SKM-1 (cell line): ENCODE data around the gene SF3B2.
"Not testable (repeated sequence)": the region's sequence is repeated elsewhere in the genome, so short reads cannot be mapped to it uniquely, and the experiment has no call there.

Experiments used
- DNase-seq: peaks from one replicate; lab custom pipeline; 2025; ENCODE audit not compliant: unreplicated experiment; lab: John Stamatoyannopoulos, UW

Gene SF3B2, protein sequence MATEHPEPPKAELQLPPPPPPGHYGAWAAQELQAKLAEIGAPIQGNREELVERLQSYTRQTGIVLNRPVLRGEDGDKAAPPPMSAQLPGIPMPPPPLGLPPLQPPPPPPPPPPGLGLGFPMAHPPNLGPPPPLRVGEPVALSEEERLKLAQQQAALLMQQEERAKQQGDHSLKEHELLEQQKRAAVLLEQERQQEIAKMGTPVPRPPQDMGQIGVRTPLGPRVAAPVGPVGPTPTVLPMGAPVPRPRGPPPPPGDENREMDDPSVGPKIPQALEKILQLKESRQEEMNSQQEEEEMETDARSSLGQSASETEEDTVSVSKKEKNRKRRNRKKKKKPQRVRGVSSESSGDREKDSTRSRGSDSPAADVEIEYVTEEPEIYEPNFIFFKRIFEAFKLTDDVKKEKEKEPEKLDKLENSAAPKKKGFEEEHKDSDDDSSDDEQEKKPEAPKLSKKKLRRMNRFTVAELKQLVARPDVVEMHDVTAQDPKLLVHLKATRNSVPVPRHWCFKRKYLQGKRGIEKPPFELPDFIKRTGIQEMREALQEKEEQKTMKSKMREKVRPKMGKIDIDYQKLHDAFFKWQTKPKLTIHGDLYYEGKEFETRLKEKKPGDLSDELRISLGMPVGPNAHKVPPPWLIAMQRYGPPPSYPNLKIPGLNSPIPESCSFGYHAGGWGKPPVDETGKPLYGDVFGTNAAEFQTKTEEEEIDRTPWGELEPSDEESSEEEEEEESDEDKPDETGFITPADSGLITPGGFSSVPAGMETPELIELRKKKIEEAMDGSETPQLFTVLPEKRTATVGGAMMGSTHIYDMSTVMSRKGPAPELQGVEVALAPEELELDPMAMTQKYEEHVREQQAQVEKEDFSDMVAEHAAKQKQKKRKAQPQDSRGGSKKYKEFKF

DNA sequence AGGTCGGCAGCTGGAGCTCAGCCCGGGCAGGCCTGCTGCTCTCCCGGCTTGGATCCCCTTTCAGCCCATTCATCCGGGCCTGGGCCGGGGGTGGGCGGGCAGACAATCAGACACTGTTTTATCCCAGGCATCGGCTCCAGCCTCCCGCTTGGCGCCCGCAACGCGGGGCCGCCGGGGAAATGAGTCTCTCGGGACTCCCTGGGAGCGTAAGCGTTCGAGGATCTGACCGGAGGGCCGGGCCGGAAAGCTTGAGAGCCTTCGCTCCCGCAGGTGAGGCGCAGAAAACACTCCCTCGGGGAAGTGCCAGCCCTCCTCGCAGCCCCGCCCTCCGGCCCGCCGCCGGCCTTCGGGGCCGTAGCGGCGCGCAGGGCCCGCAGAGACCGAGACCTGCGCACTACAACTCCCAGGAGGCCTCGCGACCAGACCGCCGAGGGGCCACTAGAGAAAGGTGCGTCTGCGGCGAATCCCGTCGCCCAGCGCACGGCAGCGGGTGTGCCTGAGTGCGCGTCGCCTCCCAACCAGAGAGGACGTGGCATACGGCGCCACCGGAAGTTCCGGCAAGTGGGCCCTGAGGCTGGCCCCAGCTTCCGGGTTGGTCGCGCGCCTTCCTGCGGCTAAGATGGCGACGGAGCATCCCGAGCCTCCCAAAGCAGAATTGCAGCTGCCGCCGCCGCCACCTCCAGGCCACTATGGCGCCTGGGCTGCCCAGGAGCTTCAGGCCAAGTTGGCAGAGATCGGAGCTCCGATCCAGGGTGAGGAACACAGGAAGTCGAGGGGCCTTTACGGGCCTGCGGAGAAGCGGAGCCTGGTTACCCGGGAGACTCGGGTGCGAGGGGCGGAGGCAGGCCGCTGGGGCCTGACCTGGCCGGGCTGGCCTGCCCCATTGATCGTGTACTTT, at the start of gene SF3B2:
SF3B2 (plus strand) TSS at position 599 of the 898 bp plus-strand sequence; CDS start at position 620, 21 bp downstream.
- DNase-seq: peak; percentile 96

DNA sequence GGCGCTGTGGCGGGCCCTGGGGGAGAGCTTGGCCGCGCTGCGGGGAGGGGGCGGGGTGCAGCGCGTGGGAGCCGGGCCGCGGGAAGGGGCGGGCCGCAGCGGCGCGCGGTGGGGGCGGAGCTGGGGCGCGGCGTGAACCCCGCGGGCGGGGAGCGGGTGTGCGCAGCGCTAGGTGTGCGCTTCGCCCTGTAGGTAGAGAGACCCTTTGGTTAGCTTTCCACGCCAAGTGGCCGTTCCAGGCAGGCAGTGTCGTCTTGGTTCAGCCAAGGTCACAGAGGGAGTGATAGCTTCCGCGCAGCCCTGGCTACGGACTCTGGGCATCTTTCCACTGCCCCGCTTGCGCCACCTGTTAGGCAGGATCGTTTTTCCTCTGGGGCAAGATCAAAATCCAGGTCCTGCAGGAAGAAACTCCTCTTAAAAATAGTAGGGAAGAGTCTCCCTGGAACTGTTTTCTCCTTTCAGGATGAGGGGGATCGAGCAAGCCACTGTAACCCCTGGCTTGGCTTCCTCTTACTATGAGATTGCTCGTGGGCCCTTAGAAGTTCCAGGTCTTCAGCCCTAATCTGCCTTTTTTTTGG, 49.4 kb upstream of the SF3B2 start:
- peak; percentile 46 for DNase-seq

DNA sequence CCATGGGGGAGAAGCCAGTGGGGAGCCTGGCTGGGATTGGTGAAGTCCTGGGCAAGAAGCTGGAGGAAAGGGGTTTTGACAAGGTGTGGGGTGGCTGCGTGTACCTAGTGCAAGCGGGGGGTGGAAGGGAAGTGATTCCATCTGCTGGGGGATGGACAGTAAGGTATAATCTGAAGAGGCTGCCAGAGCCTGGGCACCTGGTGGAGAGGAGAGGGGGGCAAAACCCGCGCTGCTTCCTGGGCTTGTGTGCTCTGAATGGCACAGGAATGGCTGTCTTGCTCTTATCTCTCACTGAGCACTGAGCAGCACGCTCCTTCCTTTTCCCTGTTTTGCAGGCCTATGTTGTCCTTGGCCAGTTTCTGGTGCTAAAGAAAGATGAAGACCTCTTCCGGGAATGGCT, 48.9 kb upstream of the SF3B2 start:
- DNase-seq: no peak

DNA sequence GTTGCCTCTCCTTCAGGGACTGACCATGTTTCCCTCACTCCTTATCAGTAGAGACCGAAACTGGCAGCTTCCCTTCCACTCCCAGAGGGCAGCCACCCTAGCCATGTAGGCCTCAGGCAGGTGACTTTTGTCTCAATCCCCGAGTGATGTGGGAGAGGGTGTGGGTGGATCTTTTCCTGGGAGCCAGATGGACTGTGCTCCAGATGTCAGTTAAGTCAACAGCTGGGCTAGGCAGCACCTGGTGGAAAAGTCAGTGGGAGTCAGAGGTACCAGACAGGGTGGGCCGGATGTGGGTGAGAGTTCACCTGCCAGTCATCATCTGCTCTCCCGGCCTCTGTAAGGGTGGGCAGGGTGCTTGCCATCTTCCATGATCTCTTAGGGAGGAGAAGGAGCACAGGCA, 48.0 kb upstream of the SF3B2 start:
- DNase-seq: no peak

DNA sequence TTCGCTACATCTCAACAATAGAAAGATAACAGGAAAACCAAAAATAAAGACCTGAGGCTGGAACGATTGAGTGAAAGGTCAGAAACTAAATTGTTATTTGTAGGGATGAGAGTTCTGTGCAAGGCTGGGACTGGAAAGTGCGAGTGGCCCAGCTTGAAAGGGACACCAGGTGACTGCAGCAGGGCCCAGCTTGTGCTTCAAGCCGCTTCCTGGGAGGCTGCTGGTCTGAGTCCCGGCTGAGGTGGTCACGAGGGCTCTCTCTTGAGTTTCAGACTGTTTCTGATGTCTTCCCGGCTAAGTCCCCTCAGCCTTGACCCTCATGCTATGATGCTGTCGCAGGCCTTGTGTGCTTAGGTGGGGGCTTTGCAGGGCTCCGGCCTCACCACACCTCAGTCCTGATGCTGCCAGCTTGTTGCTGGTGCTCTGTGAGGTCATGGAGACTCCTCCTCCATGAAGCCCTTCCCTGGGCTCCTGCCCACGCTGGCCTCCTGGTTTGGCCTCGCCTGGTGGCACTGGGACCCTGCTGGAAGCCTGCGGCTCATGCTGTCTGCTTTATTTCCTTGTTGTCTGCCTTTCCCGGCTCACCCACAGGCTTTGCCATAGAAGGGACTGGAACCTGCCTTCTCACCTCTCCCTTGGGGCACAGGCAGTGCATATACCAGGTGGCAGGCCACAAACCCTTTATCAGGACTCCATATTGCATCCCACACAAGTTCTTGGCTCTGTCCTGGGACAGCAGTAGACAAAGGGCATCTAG, 45.9 kb upstream of the SF3B2 start:
- no peak for DNase-seq

DNA sequence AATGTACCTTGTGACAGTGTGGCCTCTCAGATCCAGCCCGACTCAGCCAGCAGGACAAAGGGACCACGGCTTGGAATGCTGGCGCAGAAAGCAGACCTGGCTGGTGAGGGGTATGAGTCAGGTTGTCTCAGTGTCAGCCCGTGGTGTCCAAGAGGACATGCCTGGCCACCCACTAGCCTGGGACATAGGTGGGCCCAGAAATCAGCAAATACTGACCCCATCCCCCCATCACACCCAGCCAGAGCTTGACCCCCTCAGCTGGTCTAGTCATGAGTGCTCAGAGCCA, 45.3 kb upstream of the SF3B2 start:
- no peak for DNase-seq

DNA sequence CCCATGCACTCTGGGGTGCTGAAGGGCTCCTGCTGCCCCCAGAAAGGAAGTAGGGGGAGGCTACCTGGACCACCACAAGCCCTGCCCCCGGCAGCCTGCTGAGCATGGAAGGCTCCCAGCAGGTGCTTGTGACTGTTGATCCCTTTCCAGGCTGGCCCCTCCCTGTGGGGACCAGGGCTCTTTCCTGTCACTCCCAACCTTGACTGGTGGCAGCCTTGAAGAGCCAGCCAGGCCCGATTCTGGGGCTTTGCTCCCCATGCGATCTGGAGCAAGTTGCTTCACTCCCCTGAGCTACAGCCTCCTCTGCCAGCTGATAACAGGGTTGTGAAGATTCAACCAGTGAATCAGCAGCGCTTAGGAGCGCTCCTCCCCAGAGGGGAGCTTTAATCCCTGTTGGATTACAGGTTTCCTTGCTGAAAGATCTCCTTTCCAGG, 44.9 kb upstream of the SF3B2 start:
- DNase-seq: no peak

DNA sequence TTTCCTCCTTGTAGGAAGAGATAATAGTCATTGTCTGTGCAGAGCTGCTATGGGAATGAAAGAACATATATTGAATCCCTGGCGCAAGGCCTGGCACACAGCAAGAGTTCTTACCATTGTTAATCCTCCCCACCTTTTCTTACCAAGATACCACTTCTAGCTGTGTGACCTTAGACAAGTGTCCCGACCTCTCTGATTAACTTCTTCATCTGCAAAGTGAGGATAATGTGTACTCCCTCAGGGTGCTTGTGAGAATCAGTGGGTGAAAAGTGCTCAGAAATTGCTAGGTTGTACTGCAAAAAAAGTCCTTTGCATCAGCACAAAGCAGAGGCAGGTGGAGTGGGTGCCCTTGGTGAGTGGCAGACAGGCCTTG, 44.1 kb upstream of the SF3B2 start:
- no peak for DNase-seq

DNA sequence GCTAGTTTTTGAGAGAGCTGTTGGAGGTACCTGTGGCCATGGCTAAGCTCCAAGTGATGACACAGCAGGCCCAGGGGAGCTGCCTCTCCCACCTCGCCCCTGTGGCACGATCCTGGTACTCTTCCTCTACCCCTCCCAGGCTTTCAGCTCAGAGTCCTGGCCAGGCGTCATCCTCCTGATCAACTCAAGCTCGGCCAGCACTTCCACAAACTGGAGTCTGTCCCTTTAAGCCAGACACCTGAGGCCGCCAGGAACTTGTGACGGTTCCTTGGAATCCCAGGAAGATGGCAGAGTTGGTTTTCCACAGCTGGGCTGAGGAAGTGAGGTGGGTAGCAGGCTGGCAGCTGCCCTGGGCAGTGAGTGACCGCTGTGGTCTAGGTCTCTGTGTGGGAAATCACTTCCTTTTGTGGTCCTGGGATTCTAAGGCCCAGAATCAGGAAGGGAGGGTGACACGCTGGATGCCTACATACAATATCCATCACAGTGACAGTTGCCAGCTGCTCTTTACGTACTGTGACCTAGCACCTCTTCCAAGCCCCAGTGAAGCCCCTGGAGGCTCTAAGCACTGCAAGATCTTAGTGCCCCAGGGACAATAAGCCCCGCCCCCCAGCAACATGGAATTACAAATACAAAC, 43.6 kb upstream of the SF3B2 start:
- DNase-seq: no peak

DNA sequence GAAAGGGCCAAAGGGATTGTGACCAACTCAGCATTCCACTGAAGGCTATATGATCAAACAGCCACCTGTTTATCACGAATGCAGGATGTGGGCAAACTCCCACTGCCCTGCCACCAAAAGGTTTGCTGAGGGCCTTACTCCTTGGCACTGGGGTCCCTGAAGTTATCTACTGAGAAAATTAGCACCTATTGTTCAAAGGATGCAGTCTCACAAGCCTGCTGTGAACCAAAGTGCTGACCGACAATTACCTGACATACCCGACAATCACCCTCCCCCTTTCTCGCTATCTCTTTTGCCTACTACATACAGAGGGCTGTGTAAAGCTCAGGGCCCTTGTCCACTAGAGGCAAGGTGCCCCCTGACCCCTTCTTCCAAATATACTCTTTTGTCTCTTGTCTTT, 42.1 kb upstream of the SF3B2 start:
- not testable (repeated sequence) for DNase-seq

DNA sequence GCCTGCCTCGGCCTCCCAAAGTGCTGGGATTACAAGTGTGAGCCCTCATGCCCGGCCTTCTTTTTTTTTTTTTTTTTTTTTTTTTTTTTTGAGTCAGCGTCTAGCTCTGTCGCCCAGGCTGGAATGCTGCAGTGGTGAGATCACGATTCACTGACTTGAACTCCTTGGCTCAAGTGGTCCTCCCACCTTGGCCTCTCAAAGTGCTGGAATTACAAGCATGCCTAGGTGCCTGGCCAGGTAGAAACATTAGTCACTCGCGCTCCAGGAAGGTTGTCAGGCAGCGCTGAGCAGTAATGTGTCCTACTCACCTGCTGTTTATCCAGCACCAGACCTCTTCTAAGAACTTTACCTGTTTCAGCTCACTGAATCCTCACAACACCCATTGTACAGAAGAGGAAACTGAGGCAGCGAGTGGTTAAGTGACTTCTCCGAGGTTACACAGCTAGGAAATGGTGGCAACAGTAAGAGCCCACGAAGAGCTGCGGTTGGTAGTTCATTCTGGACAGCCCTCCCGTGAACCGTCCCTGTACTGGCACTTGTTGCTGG, 40.9 kb upstream of the SF3B2 start:
- DNase-seq: no peak

DNA sequence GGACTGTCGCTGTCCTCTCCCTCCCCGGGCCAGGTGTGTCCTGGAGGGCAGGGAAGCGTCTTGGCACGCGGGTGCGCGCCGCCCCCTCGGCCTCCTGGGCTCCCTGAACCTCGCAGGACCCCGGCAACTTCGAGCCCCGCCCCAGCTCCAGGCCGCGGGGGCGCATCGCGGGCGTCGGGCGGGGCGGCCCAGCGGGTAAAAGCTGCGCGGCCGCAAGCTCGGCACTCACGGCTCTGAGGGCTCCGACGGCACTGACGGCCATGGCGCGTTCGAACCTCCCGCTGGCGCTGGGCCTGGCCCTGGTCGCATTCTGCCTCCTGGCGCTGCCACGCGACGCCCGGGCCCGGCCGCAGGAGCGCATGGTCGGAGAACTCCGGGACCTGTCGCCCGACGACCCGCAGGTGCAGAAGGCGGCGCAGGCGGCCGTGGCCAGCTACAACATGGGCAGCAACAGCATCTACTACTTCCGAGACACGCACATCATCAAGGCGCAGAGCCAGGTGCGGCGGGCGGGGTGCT, 40.3 kb upstream of the SF3B2 start, which contains the start of gene CST6:
CST6 (plus strand) TSS at position 224 of the 519 bp plus-strand sequence; CDS start at position 261, 37 bp downstream.
- DNase-seq: no peak

DNA sequence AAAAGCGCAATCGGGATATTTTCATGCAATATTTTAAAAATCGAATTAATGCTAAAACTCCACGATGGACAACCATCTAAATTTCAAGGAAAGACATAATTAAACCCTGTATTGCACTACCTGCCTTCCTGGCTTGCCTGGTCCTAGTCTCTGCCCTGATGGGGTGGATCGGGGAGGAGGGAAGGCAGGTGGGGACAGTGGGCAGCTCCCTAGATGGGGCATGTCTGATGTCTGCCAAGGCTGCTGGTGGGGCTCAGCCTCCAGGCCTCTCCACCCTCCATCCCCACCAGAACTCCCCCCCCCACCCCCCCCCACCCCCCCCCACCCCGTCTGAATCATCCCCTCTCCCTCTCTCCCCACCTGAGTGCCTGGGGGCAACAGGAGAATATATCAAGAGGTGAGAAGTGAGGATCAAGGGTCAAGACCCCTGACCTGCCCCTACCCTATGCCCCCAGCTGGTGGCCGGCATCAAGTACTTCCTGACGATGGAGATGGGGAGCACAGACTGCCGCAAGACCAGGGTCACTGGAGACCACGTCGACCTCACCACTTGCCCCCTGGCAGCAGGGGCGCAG, 39.7 kb upstream of the SF3B2 start:
- no peak for DNase-seq

DNA sequence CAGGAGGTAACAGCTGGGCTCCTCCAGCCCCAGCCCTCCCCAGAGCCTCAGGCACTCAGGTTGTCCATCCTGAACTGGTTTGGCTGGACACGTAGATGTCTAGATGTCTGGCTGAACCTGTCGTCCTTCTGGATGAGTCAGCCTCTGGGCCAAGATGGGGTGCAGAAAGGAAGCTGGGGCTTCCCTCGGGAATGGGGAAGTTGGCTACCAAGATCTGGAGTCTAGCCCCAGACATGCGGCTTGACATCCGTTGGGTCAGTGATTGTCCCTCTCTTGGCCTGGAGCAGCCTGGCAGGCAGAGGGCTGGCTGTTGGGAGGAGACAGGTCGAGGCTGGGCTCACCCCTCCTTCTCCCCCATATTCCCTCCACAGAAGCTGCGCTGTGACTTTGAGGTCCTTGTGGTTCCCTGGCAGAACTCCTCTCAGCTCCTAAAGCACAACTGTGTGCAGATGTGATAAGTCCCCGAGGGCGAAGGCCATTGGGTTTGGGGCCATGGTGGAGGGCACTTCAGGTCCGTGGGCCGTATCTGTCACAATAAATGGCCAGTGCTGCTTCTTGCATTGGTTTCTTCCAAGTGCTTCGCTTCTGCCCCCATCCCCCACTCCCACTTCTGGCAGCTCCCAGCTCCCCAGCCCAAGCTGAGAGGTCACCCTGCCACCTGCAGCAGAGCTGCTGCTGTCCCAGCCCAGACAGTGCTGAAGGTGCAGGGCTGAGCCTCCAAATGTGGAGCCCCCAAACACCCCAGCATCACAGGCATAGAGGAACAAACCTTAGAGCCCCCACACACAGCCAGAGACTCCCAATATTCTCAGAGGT, 39.0 kb upstream of the SF3B2 start:
- no peak for DNase-seq

DNA sequence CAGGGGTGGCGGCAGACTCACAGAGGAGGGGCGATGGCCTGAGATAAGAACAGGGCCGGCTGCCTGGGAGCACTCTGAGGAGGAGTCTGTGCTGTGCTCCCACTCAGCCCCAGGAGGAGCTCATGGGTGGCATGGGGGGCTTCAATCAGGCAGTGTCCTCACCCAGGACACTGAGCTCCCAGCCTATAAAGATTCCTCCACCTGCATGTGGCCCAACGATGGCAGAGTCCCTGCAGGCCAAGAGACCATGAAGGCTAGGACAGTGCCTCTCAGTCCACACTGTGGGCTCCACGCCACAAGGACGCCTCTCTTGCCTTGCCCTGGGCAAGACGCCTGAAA, 38.4 kb upstream of the SF3B2 start:
- DNase-seq: no peak

DNA sequence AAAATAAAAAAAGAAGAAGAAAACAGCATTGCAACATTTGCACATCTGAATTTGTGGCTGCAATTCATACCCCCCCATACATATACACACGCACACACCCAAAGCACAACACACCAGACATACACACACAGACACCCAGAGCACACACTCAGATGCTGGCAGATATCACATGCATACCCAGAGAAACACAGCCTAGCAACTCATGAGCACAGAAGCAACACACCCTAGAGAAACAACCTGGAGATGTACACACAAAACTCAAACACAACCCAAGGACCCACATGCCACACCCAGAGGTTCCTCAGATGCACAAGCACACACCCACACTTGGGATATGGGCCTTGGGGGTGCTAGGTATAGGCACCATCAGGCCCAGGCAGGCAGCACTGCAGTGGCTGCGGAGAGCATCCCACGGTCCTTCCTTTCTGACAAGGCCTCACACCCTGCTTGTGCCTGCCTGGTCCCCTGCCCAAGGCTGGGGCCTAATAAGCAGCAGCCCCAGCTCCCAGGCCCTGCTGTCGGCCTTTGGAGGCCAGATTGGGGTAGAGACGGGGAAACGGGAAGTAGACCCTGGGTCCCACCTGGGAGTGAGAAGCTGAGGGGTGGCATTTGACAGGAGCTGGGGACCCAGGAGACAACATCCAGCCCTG, 37.2 kb upstream of the SF3B2 start:
- no peak for DNase-seq

DNA sequence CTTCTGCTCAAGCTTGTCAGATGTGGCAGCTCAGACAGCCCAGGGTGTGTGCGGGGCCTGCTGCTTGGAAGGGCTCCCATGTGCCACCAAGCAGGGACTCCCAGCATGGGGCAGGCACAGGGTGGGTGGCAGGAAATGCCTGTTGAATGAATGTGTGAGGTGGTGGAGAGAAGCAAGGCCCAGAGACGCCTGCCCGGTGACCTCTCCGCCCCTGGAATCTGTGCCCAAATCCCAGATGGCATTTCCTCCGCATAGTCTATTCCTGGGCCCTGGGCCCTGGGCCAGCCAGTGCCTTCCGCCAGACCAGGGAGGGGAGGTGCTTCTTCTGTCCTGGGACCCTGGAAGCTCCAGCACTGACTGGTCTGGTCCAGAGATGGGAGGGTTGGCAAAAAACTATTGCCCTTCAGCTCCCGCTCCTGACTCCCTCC, 36.7 kb upstream of the SF3B2 start:
- no peak for DNase-seq
